ENCODE data around the gene FOSL1.

Gene FOSL1

GRCh38 chr11:65882120-65883057, 17.8 kb downstream of the FOSL1 start:
- DNase-seq (ENCODE audit: low read depth): no peak

- no peak for DNase-seq (ENCODE audit: low read depth)
Observed at GRCh38 chr11:65880844-65881421, 19.3 kb downstream of the FOSL1 start.

- no peak for DNase-seq (ENCODE audit: low read depth)
Observed at GRCh38 chr11:65880027-65880426, 20.2 kb downstream of the FOSL1 start.

GRCh38 chr11:65879617-65880016, 20.6 kb downstream of the FOSL1 start, which contains the start of gene CTSW:
TSS of gene CTSW (plus strand) at chr11:65879837. CDS start at chr11:65879855, 18 bp downstream.
- peak; percentile 40 for DNase-seq (ENCODE audit: low read depth)

- DNase-seq (ENCODE audit: low read depth): peak; percentile 94
Observed at GRCh38 chr11:65873318-65874156, 26.7 kb downstream of the FOSL1 start.

GRCh38 chr11:65872586-65873317, 27.4 kb downstream of the FOSL1 start, which contains the start of gene EFEMP2:
TSS of gene EFEMP2 (minus strand) at chr11:65872800. CDS start at chr11:65872354, 446 bp downstream.
- DNase-seq (ENCODE audit: low read depth): no peak

- no peak for DNase-seq (ENCODE audit: low read depth)
Observed at GRCh38 chr11:65871811-65872548, 28.2 kb downstream of the FOSL1 start.

GRCh38 chr11:65870706-65871681, 29.2 kb downstream of the FOSL1 start:
- DNase-seq (ENCODE audit: low read depth): no peak

- no peak for DNase-seq (ENCODE audit: low read depth)
Observed at GRCh38 chr11:65870307-65870658, 29.9 kb downstream of the FOSL1 start.

- no peak for DNase-seq (ENCODE audit: low read depth)
Observed at GRCh38 chr11:65869643-65870306, 30.4 kb downstream of the FOSL1 start.

- DNase-seq (ENCODE audit: low read depth): no peak
Observed at GRCh38 chr11:65868907-65869306, 31.3 kb downstream of the FOSL1 start.

GRCh38 chr11:65868076-65868667, 32.0 kb downstream of the FOSL1 start:
- no peak for DNase-seq (ENCODE audit: low read depth)

GRCh38 chr11:65867284-65868071, 32.7 kb downstream of the FOSL1 start:
- DNase-seq (ENCODE audit: low read depth): no peak

- no peak for DNase-seq (ENCODE audit: low read depth)
Observed at GRCh38 chr11:65866509-65867283, 33.5 kb downstream of the FOSL1 start.

- no peak for DNase-seq (ENCODE audit: low read depth)
Observed at GRCh38 chr11:65865550-65866172, 34.5 kb downstream of the FOSL1 start.

- DNase-seq (ENCODE audit: low read depth): no peak
Observed at GRCh38 chr11:65864706-65865471, 35.3 kb downstream of the FOSL1 start.
